IMR-90 (cell line): ENCODE measurements around the gene PSORS1C2. TPM values are rescaled to one million over a fixed set of nuclear protein-coding genes. Genes with fewer than 3 reads are reported as not detected.

Experiments
- ATAC-seq: fragments of 200-7000 bp; cut with Tn5 transposase; 2 replicates; pipeline ENCODE4 v1.9.1; 2020; ENCODE audit warnings: low read depth, mild to moderate bottlenecking, moderate library complexity
- BruUV-seq: library from RNA; stranded (reverse); fragments of 400-500 nt; replicated peaks from 2 replicates; lab custom pipeline; 2021; lab: Mats Ljungman, UMichigan
- CTCF ChIA-PET: fragments of 300-600 bp; formaldehyde crosslinking; extraction: SDS; loops from one replicate; lab custom pipeline; 2021; ENCODE audit warnings: antibody characterized with exemption; lab: Yijun Ruan, JAX
- POLR2A ChIA-PET: fragments of 300-600 bp; sonication (Branson Sonifier 250); formaldehyde crosslinking; loops from one replicate; lab custom pipeline; 2022; ENCODE audit warnings: antibody characterized with exemption; ENCODE audit not compliant: unreplicated experiment; lab: Charles Lee
- DNase-seq: peaks from one replicate; pipeline ENCODE4 v3.0.0; 2013
- H2AFZ ChIP-seq: replicated peaks from 2 replicates; pipeline ENCODE3; 2013; ENCODE audit warnings: low read length, mild to moderate bottlenecking; ENCODE audit not compliant: poor library complexity
- H2AK5ac ChIP-seq: 2 replicates; pipeline ENCODE4 v1.6.1; 2013; ENCODE audit warnings: low read depth, low read length, inconsistent platforms
- H2AK9ac ChIP-seq: replicated peaks from 2 replicates; pipeline ENCODE3; 2013; ENCODE audit warnings: mild to moderate bottlenecking, low read depth, low read length, moderate library complexity; ENCODE audit not compliant: poor library complexity
- H2BK120ac ChIP-seq: 2 replicates; pipeline ENCODE4 v1.6.1; 2013; ENCODE audit warnings: low read depth, low read length, inconsistent platforms
- H2BK15ac ChIP-seq: 3 replicates; pipeline ENCODE4 v1.6.1; 2013; ENCODE audit warnings: low read depth, low read length, inconsistent platforms
- H2BK20ac ChIP-seq: 2 replicates; pipeline ENCODE4 v1.6.1; 2013; ENCODE audit warnings: low read depth, mild to moderate bottlenecking, inconsistent platforms, low read length, moderate library complexity
- H2BK5ac ChIP-seq: 2 replicates; pipeline ENCODE4 v1.6.1; 2013; ENCODE audit warnings: mild to moderate bottlenecking, low read depth, low read length, inconsistent platforms; ENCODE audit not compliant: poor library complexity, severe bottlenecking
- H3K14ac ChIP-seq: replicated peaks from 2 replicates; pipeline ENCODE4 v1.6.1; 2013; ENCODE audit warnings: low read depth, low read length, inconsistent platforms
- H3K18ac ChIP-seq: 2 replicates; pipeline ENCODE4 v1.6.1; 2013; ENCODE audit warnings: low read depth, low read length, control low read depth
- H3K23ac ChIP-seq: 2 replicates; pipeline ENCODE4 v1.6.1; 2013; ENCODE audit warnings: low read depth, low read length, inconsistent platforms
- H3K27ac ChIP-seq: 2 replicates; pipeline ENCODE4 v1.5.1; 2013; ENCODE audit warnings: mild to moderate bottlenecking, control low read depth, low read length; ENCODE audit not compliant: insufficient read depth
- H3K27me3 ChIP-seq: 2 replicates; pipeline ENCODE4 v1.6.1; 2013; ENCODE audit warnings: low read length; ENCODE audit not compliant: control insufficient read depth, insufficient read depth
- H3K36me3 ChIP-seq: 2 replicates; pipeline ENCODE4 v1.6.1; 2013; ENCODE audit warnings: low read length, mixed read lengths; ENCODE audit not compliant: control insufficient read depth, insufficient read depth
- H3K4ac ChIP-seq: 2 replicates; pipeline ENCODE4 v1.6.1; 2013; ENCODE audit warnings: low read depth, low read length, inconsistent platforms
- H3K4me1 ChIP-seq: 2 replicates; pipeline ENCODE4 v1.6.1; 2013; ENCODE audit warnings: low read length, mixed read lengths; ENCODE audit not compliant: control insufficient read depth, insufficient read depth
- H3K4me2 ChIP-seq: 2 replicates; pipeline ENCODE4 v1.6.1; 2013; ENCODE audit warnings: low read depth, mild to moderate bottlenecking, control low read depth, low read length, moderate library complexity
- H3K4me3 ChIP-seq: 2 replicates; pipeline ENCODE4 v1.5.1; 2013; ENCODE audit warnings: low read depth, mild to moderate bottlenecking, control low read depth, low read length, moderate library complexity; ENCODE audit not compliant: insufficient read depth
- H3K56ac ChIP-seq: 2 replicates; pipeline ENCODE4 v1.6.1; 2013; ENCODE audit warnings: low read length, inconsistent platforms; ENCODE audit not compliant: insufficient read depth; ENCODE audit errors: extremely low read depth
- H3K79me1 ChIP-seq, 2 experiments: 2 replicates each; pipeline ENCODE4 v1.6.1; 2013; ENCODE audit warnings: low read length in 2 of 2, inconsistent platforms in 1 of 2, low read depth in 1 of 2
- H3K9ac ChIP-seq: 2 replicates; pipeline ENCODE4 v1.6.1; 2013; ENCODE audit warnings: low read depth, low read length, control low read depth
- H3K9me1 ChIP-seq: 2 replicates; pipeline ENCODE4 v1.6.1; 2013; ENCODE audit warnings: low read length, inconsistent platforms; ENCODE audit not compliant: insufficient read depth
- H3K9me3 ChIP-seq: 2 replicates; pipeline ENCODE4 v1.6.1; 2013; ENCODE audit warnings: low read length; ENCODE audit not compliant: control insufficient read depth, insufficient read depth
- H4K20me1 ChIP-seq: 2 replicates; pipeline ENCODE4 v1.6.1; 2013; ENCODE audit warnings: low read length, inconsistent platforms; ENCODE audit not compliant: insufficient read depth
- H4K5ac ChIP-seq: 2 replicates; pipeline ENCODE4 v1.6.1; 2013; ENCODE audit warnings: mild to moderate bottlenecking, low read depth, low read length, control low read depth
- H4K8ac ChIP-seq, 2 experiments: 2 replicates each; pipeline ENCODE4 v1.6.1; 2013; ENCODE audit warnings: low read depth in 2 of 2, low read length in 2 of 2, control low read depth in 1 of 2, inconsistent platforms in 1 of 2
- H4K91ac ChIP-seq: 2 replicates; pipeline ENCODE4 v1.6.1; 2013; ENCODE audit warnings: low read depth, low read length, inconsistent platforms; ENCODE audit not compliant: insufficient read depth
- BHLHE40 ChIP-seq: fragments of 150-350 bp; IDR thresholded peaks from 2 replicates; pipeline ENCODE4 v1.6.1; 2016; ENCODE audit warnings: mild to moderate bottlenecking, low read depth, low read length
- CEBPB ChIP-seq: IDR thresholded peaks from 2 replicates; pipeline ENCODE4 v1.6.1; 2012; ENCODE audit warnings: low read depth, low read length, improper control_type of control experiment
- CHD1 ChIP-seq: IDR thresholded peaks from 2 replicates; pipeline ENCODE4 v1.6.1; 2012; ENCODE audit warnings: low read depth, low read length, improper control_type of control experiment
- CTCF ChIP-seq: conservative IDR thresholded peaks from 2 replicates; pipeline ENCODE4 v1.5.1; 2012; ENCODE audit warnings: mild to moderate bottlenecking, low read depth, low read length, improper control_type of control experiment
- ELK1 ChIP-seq: fragments of 150-350 bp; IDR thresholded peaks from 2 replicates; pipeline ENCODE4 v1.6.1; 2016; ENCODE audit warnings: low read depth, mild to moderate bottlenecking, low read length, moderate library complexity, borderline replicate concordance
- FOS ChIP-seq: fragments of 150-350 bp; IDR thresholded peaks from 2 replicates; pipeline ENCODE4 v1.6.1; 2016; ENCODE audit warnings: low read depth, low read length
- MAFK ChIP-seq: IDR thresholded peaks from 2 replicates; pipeline ENCODE4 v1.6.1; 2012; ENCODE audit warnings: low read depth, low read length, improper control_type of control experiment
- MAZ ChIP-seq: IDR thresholded peaks from 2 replicates; pipeline ENCODE4 v1.6.1; 2012; ENCODE audit warnings: low read depth, mild to moderate bottlenecking, low read length, improper control_type of control experiment, moderate library complexity, borderline replicate concordance
- MXI1 ChIP-seq: IDR thresholded peaks from 2 replicates; pipeline ENCODE4 v1.6.1; 2012; ENCODE audit warnings: low read depth, mild to moderate bottlenecking, low read length, moderate library complexity, borderline replicate concordance
- POLR2A ChIP-seq: IDR thresholded peaks from 2 replicates; pipeline ENCODE4 v1.6.1; 2012; ENCODE audit warnings: mild to moderate bottlenecking, low read depth, low read length
- RAD21 ChIP-seq: IDR thresholded peaks from 2 replicates; pipeline ENCODE4 v1.6.1; 2012; ENCODE audit warnings: low read length, improper control_type of control experiment
- RCOR1 ChIP-seq: IDR thresholded peaks from 2 replicates; pipeline ENCODE4 v1.6.1; 2012; ENCODE audit warnings: mild to moderate bottlenecking, low read length, improper control_type of control experiment; ENCODE audit not compliant: insufficient replicate concordance
- RFX5 ChIP-seq: IDR thresholded peaks from 2 replicates; pipeline ENCODE4 v1.8.0; 2012; ENCODE audit warnings: low read depth, mild to moderate bottlenecking, low read length, moderate library complexity
- SMC3 ChIP-seq: fragments of 150-350 bp; IDR thresholded peaks from 2 replicates; pipeline ENCODE4 v1.6.1; 2016; ENCODE audit warnings: low read depth, mild to moderate bottlenecking, antibody characterized with exemption, low read length, moderate library complexity
- USF2 ChIP-seq: fragments of 150-350 bp; IDR thresholded peaks from 2 replicates; pipeline ENCODE4 v1.6.1; 2017; ENCODE audit warnings: mild to moderate bottlenecking, antibody characterized with exemption, low read length, low read depth
- WGBS, 2 experiments: methylation state at CpG; one replicate each; pipeline versions ENCODE4 v1.1.5 to v1.1.7; 2013; ENCODE audit warnings: missing lambda C conversion rate in 2 of 2; ENCODE audit not compliant: insufficient read length in 1 of 2; ENCODE audit errors: extremely low coverage in 2 of 2; 5-methylcytosine and 5-hydroxymethylcytosine counted together
- dilution Hi-C: fragments of 300-500 bp; cut with HindIII; formaldehyde crosslinking; loops from one replicate; pipeline ENCODE4 v1.14.3; 2018; ENCODE audit warnings: low sequenced_read_pairs; ENCODE audit not compliant: unreplicated experiment
- in situ Hi-C: fragments of 300-500 bp; cut with MboI; formaldehyde crosslinking; loops from 3 replicates; pipeline ENCODE4 v1.14.3; 2019; ENCODE audit warnings: low sequenced_read_pairs, inconsistent platforms, mixed read lengths
- intact Hi-C: fragments of 100-400 bp; cut with micrococcal nuclease; formaldehyde crosslinking; loops from 2 replicates; pipeline ENCODE4 v1.10.0; 2022
- polyA plus RNA-seq, 3 experiments: library from polyadenylated mRNA; depleted of rRNA; stranded (reverse); fragments of >200 nt; gene quantifications; 2 replicates each; pipeline ENCODE4 v1.2.3, GENCODE V29; 2012; ENCODE audit warnings: low replicate concordance in 1 of 3
- total RNA-seq: library from RNA; depleted of rRNA; stranded (reverse); fragments of >200 nt; gene quantifications from 2 replicates; pipeline ENCODE4 v1.2.3, GENCODE V29; 2012

Gene PSORS1C2
- total and polyA plus RNA-seq, 2 of the 4 experiments (the other 2 are of a cell fraction): not detected

GRCh38 chr6:31178143-31179041 lies 39.5 kb upstream of the PSORS1C2 start:
- H3K4me3 ChIP-seq: no peak overlapping the region
- H3K9me1 ChIP-seq: peaks cover 11% of the 10 kb centered on the region; the same call in 1 of the 2 replicates
- H4K8ac ChIP-seq: no peak overlapping the region
- H3K27ac ChIP-seq: no peak overlapping the region
- H3K36me3 ChIP-seq: no peaks in the 10 kb centered on the region
- no peak overlapping the region for H3K9ac ChIP-seq
- no peak overlapping the region for H2BK5ac ChIP-seq
- no peak overlapping the region for H3K18ac ChIP-seq
- in situ Hi-C loops: no loop called here
- no peaks in the 10 kb centered on the region for H3K79me1 ChIP-seq
- H3K4me1 ChIP-seq: peaks cover 6% of the 10 kb centered on the region
- no peak overlapping the region for H2AK5ac ChIP-seq
- 24% methylated on average over 2 of the region's 8 CpGs; no CpG with 5 or more reads in 1 of the 2 experiments for WGBS, 2 experiments
- H2BK20ac ChIP-seq: no peak overlapping the region
- no peak overlapping the region for H3K23ac ChIP-seq
- no peak overlapping the region for H3K4ac ChIP-seq
- no peak overlapping the region for H4K91ac ChIP-seq
- intact Hi-C loops: no loop called here
- H3K27me3 ChIP-seq: no peaks in the 10 kb centered on the region
- H4K5ac ChIP-seq: no peak overlapping the region
- ATAC-seq (peak; percentile 65), DNase-seq (no peak)
- no peaks in the 10 kb centered on the region for H3K9me3 ChIP-seq
- CTCF ChIA-PET: no interaction called here
- H4K20me1 ChIP-seq: no peaks in the 10 kb centered on the region
- dilution Hi-C loops: no loop called here
- H3K4me2 ChIP-seq: no peak overlapping the region
- H2BK15ac ChIP-seq: no peak overlapping the region
- no peak overlapping the region for H3K56ac ChIP-seq
- H3K14ac ChIP-seq: 0 out of 2 replicates have a peak overlapping the region, but pooled peaks have one; percentile 83
- H2AK9ac ChIP-seq: no peak overlapping the region
- POLR2A ChIA-PET: no interaction called here
- no peak overlapping the region for H2BK120ac ChIP-seq
- BruUV-seq: no TSS peak
- peak overlapping the region; percentile 77 for H2AFZ ChIP-seq
- TF ChIP-seq MAZ (no peak), POLR2A (no peak), MAFK (no peak), MXI1 (no peak), USF2 (no peak), FOS (no peak), RAD21 (no peak), RCOR1 (no peak), BHLHE40 (no peak), CEBPB (no peak), CHD1 (no peak), RFX5 (no peak), ELK1 (no peak), SMC3 (no peak), CTCF (no peak)
